ENCODE results near the gene PDPK1. TPM values are rescaled to one million over a fixed set of nuclear protein-coding genes. Genes with fewer than 3 reads are reported as not detected.

The PDPK1 gene
- total and polyA plus RNA-seq, 2 experiments from 2014 or later, result 19.3 to 25.8 TPM

DNA sequence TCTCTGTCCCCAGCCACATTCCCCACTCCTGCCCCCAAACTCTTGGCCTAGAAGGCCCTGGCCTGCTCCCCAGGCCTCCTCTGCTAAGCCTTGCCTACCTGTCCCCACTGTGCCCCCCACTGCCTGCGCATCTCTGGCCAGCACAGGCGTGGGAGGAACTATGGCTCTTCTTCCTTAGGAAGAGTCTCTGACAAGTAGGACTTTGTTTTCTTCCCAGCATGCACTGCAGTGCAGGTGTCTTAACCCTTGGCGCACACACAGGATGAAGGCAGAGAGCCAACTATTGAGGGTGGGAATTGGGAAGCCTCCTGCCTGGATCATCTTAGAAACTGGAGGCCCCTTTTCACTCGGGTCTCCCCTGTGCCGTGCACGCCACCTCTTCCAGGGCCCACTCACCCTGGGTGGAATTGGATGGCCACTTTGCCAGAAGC is 14.0 kb upstream of the PDPK1 start:
- Mint-ChIP-seq H3K27ac (no peak overlapping the region), H3K4me3 (no peak overlapping the region; the same call in 2 of the 3 replicates)

More for the DNA sequence above, 14.0 kb upstream of the PDPK1 start:
- Histone ChIP-seq H3K4me1 (ENCODE audit: insufficient read depth) (0 out of 2 replicates have a peak, but pooled peaks cover 3% of the 10 kb centered on the region), H3K36me3 (ENCODE audit: insufficient read depth) (no peaks in the 10 kb centered on the region; the same call in 1 of the 2 replicates), H3K27me3 (ENCODE audit: insufficient read depth) (no peaks in the 10 kb centered on the region), H3K9me2 (ENCODE audit: insufficient read depth) (no peaks in the 10 kb centered on the region), H3K4me2 (no peak overlapping the region), H3K27ac (ENCODE audit: low read depth) (no peak overlapping the region), H3K4me3 (no peak overlapping the region), H3K79me2 (replicated peaks; ENCODE audit: insufficient read depth) (peaks cover 16% of the 10 kb centered on the region), H2AFZ (no peak overlapping the region), H4K20me1 (replicated peaks; ENCODE audit: insufficient read depth) (peaks cover 5% of the 10 kb centered on the region), H3F3A (replicated peaks; ENCODE audit: low read depth) (peaks cover 14% of the 10 kb centered on the region; the same call in 1 of the 2 replicates)
- peaks cover 16% of the 10 kb centered on the region for H3K4me1 Mint-ChIP-seq
- ATAC-seq (no peak), DNase-seq (ENCODE audit: low spot score) (no peak)
- no peaks in the 10 kb centered on the region for H3K9me3 Mint-ChIP-seq
- H3K36me3 Mint-ChIP-seq (ENCODE audit: low read depth), result peaks cover 30% of the 10 kb centered on the region
- TF ChIP-seq JUNB (IDR thresholded peaks at IDR 0.05; ENCODE audit: unreplicated experiment) (no peak), ZNF331 (CRISPR knock-in tag; IDR thresholded peaks at IDR 0.05; ENCODE audit: low read depth) (no peak), ZNF114 (CRISPR knock-in tag; IDR thresholded peaks at IDR 0.05) (no peak), EZH2 (IDR thresholded peaks at IDR 0.05; ENCODE audit: low read depth, unreplicated experiment) (no peak), POLR2AphosphoS5 (IDR thresholded peaks at IDR 0.05; ENCODE audit: low read depth) (no peak)
- TF ChIP-seq, protein P1, sequence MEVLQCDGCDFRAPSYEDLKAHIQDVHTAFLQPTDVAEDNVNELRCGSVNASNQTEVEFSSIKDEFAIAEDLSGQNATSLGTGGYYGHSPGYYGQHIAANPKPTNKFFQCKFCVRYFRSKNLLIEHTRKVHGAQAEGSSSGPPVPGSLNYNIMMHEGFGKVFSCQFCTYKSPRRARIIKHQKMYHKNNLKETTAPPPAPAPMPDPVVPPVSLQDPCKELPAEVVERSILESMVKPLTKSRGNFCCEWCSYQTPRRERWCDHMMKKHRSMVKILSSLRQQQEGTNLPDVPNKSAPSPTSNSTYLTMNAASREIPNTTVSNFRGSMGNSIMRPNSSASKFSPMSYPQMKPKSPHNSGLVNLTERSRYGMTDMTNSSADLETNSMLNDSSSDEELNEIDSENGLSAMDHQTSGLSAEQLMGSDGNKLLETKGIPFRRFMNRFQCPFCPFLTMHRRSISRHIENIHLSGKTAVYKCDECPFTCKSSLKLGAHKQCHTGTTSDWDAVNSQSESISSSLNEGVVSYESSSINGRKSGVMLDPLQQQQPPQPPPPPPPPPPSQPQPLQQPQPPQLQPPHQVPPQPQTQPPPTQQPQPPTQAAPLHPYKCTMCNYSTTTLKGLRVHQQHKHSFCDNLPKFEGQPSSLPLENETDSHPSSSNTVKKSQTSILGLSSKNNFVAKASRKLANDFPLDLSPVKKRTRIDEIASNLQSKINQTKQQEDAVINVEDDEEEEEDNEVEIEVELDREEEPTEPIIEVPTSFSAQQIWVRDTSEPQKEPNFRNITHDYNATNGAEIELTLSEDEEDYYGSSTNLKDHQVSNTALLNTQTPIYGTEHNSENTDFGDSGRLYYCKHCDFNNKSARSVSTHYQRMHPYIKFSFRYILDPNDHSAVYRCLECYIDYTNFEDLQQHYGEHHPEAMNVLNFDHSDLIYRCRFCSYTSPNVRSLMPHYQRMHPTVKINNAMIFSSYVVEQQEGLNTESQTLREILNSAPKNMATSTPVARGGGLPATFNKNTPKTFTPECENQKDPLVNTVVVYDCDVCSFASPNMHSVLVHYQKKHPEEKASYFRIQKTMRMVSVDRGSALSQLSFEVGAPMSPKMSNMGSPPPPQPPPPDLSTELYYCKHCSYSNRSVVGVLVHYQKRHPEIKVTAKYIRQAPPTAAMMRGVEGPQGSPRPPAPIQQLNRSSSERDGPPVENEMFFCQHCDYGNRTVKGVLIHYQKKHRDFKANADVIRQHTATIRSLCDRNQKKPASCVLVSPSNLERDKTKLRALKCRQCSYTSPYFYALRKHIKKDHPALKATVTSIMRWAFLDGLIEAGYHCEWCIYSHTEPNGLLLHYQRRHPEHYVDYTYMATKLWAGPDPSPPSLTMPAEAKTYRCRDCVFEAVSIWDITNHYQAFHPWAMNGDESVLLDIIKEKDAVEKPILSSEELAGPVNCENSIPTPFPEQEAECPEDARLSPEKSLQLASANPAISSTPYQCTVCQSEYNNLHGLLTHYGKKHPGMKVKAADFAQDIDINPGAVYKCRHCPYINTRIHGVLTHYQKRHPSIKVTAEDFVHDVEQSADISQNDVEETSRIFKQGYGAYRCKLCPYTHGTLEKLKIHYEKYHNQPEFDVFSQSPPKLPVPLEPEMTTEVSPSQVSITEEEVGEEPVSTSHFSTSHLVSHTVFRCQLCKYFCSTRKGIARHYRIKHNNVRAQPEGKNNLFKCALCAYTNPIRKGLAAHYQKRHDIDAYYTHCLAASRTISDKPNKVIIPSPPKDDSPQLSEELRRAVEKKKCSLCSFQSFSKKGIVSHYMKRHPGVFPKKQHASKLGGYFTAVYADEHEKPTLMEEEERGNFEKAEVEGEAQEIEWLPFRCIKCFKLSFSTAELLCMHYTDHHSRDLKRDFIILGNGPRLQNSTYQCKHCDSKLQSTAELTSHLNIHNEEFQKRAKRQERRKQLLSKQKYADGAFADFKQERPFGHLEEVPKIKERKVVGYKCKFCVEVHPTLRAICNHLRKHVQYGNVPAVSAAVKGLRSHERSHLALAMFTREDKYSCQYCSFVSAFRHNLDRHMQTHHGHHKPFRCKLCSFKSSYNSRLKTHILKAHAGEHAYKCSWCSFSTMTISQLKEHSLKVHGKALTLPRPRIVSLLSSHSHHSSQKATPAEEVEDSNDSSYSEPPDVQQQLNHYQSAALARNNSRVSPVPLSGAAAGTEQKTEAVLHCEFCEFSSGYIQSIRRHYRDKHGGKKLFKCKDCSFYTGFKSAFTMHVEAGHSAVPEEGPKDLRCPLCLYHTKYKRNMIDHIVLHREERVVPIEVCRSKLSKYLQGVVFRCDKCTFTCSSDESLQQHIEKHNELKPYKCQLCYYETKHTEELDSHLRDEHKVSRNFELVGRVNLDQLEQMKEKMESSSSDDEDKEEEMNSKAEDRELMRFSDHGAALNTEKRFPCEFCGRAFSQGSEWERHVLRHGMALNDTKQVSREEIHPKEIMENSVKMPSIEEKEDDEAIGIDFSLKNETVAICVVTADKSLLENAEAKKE (CRISPR knock-in tag; IDR thresholded peaks at IDR 0.05), result no peak
- H3K27me3 Mint-ChIP-seq (ENCODE audit: insufficient read depth, low read depth, poor library complexity), result peaks cover 11% of the 10 kb centered on the region

Measured in GM23338 (cell line).